WTC11 (cell line): ENCODE measurements around the gene GFRA1.

Source experiments
- CREB1 ChIP-seq: sonication (generic); formaldehyde crosslinking; IDR thresholded peaks from 2 replicates; pipeline ENCODE4 v1.8.0; 2023; ENCODE audit warnings: mild to moderate bottlenecking, missing genetic modification reagents
- CTCF ChIP-seq: fragments of 200-600 bp; IDR thresholded peaks from 2 replicates; pipeline ENCODE4 v1.8.0; 2022; ENCODE audit warnings: antibody characterized with exemption
- ETV6 ChIP-seq: sonication (generic); formaldehyde crosslinking; IDR thresholded peaks from 2 replicates; pipeline ENCODE4 v1.8.1; 2022; ENCODE audit warnings: mild to moderate bottlenecking, missing genetic modification reagents
- HMGXB4 ChIP-seq: sonication (generic); formaldehyde crosslinking; IDR thresholded peaks from 2 replicates; pipeline ENCODE4 v1.8.1; 2023; ENCODE audit warnings: mild to moderate bottlenecking, moderate library complexity, missing genetic modification reagents
- JUN ChIP-seq: sonication (generic); formaldehyde crosslinking; IDR thresholded peaks from 2 replicates; pipeline ENCODE4 v1.8.0; 2023; ENCODE audit warnings: mild to moderate bottlenecking, missing genetic modification reagents
- NR1H2 ChIP-seq: sonication (generic); formaldehyde crosslinking; IDR thresholded peaks from 2 replicates; pipeline ENCODE4 v1.9.0; 2021; ENCODE audit warnings: mild to moderate bottlenecking, moderate library complexity, missing genetic modification reagents
- TEAD1 ChIP-seq: sonication (generic); formaldehyde crosslinking; IDR thresholded peaks from 2 replicates; pipeline ENCODE4 v1.8.0; 2022; ENCODE audit warnings: mild to moderate bottlenecking, missing genetic modification reagents
- ZNF121 ChIP-seq: sonication (generic); formaldehyde crosslinking; IDR thresholded peaks from 2 replicates; pipeline ENCODE4 v1.8.0; 2023; ENCODE audit warnings: missing genetic modification reagents

- no peak for TF ChIP-seq HMGXB4 (CRISPR knock-in tag)
- no peak for TF ChIP-seq JUN (CRISPR knock-in tag)
- no peak for TF ChIP-seq CREB1 (CRISPR knock-in tag)
- TF ChIP-seq TEAD1 (CRISPR knock-in tag), result no peak
- TF ChIP-seq ZNF121 (CRISPR knock-in tag), result no peak
- TF ChIP-seq ETV6, result no peak
- TF ChIP-seq CTCF, result no peak
- no peak for TF ChIP-seq NR1H2 (CRISPR knock-in tag)
These were observed 88.6 kb downstream of the GFRA1 start for GRCh38 chr10:116184512-116184794.
